GM18508 (cell line): ENCODE data around the gene IARS1.

Experiments used
- ATAC-seq: cut with Tn5 transposase; IDR thresholded peaks from one replicate; pipeline ENCODE4 v1.9.1; 2021; ENCODE audit warnings: moderate number of reproducible peaks; ENCODE audit not compliant: insufficient read depth, unreplicated experiment

IARS1 gene

DNA sequence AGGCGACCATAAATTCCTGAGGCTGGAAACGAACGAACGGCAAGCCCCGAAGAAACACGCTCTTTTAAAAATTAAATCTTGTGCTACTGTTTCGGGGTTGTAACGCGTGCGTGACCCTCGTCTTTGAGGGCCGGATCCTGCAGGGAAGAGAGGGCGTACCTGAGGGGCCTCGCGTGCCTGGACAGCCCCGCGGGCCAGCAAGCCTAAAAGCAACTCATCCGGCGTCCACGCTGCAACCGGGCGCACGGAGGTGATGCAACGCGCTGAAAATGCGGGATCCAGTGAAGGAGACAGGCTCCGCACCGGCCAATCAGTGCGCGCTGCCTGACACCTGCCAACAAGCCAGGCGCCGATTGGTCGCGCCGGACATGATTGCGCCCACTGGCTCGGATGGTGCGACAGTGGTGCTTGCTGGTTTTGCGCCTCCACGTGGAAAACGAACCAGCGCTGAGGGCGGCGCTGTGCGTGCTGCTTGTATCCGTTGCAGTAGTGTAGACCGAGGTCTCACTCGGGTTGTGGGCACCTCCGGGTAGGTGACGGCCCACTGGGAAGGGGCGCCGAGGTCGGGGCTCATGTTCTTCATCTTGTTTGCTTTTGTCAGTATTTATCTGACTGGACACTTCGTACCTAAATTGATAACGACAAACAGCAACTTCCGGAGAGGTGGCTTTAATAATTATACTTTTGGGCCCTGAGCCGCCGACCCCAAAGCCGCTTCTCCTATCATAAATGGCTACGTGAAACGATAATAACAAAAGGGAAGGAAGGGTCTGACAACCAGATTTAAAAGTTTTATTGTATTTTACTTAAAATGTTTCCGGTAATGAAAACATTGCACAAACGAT lies at the start of gene IARS1:
Gene IARS1, minus strand, starts transcription at position 246 of the 845 bp plus-strand sequence. CDS start 4,278 bp downstream, outside the sequence.
- peak; percentile 64 for ATAC-seq

DNA sequence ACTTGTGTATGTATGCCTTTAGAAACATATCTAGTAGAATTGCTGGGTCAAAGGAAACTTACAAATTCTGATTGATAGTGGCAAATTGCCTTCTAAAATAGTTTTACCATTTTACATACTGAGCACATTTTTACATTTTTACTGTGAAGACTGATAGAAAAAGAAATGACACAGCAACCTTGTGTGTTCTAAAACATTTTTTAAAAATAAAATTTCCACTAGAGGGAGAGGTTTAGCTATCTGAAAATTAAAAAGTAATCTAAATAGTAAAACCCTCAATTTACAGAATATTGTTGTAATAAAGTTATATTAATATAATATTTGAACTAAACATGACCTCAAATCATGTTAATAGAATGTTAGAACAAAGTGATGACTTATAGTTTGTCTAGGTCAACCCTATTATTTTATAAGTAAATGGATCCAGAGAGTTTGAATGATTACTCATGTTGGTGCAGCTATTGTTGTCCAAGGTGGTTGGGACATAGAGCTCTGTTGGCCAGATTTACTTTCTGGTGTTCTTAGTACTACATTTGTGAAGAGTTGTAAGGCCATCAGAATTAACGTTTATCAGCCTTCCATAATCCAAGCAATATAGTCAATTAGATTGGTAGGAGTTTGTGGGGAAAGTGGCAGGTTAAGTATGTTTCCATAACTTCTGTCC lies 49.5 kb upstream of the IARS1 start:
- no peak for ATAC-seq

DNA sequence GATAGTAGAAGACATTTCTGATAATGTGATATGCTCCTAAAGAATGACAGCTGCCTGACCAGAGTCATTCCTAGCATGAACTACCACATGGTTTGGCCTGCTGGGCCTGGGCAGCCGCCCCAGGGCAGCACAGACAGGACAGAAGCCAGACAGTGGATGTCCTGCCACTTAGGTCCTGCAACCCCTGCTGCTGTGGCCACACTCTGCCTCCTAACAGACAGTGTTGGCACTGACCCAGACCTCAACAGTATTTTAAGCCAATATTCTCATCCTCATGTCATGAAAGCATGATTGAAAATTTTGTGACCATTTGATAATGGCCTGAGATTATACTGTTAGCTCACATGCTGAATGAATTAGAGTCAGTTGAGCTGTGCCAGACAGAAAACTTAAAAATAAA lies 48.1 kb upstream of the IARS1 start:
- no peak for ATAC-seq

DNA sequence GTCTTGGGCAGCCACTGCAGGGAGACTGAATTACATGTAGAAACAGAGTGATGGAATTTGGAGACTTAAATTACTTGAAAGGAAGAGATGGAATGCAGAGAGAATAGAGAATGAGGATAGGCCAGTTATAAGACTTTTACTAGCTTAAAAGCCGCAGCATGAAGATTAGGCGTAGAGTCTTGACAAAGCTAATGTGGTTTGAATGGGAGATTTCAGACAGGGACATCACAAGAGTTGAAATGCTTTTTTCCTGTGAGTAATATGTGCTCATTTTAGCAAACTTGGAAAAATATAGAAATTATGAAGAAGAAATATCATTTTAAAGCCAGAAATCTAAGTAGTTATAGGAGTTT lies 39.8 kb upstream of the IARS1 start:
- ATAC-seq = no peak

DNA sequence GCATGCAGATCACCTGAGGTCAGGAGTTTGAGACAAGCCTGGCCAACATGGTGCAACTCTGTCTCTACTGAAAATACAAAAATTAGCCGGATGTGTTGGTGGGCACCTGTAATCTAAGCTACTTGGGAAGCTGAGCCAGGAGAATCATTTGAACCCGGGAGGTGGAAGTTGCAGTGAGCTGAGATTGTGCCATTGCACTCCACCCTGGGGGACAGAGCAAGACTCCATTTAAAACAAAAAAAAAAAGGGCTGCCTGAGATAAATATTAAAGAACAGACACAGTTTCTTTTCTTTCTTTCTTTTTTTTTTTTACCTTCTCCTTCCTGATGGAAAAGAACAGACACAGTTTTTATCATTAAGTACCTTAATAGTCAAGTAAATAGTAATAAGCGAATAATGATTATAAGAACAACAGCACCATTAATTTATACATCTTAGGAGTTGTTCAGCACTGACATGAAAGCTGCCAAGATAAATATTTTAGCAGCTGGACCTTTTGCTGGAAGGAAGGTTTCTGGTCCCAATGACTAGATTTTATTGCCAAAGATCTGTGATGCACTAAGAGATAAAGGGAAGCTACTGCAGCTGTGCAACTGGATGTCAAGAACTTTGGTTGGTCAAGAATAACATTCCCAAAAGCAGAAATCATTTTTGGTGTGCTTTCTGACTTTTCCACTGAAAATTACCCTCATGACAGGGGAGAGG lies 39.2 kb upstream of the IARS1 start:
- ATAC-seq = no peak

DNA sequence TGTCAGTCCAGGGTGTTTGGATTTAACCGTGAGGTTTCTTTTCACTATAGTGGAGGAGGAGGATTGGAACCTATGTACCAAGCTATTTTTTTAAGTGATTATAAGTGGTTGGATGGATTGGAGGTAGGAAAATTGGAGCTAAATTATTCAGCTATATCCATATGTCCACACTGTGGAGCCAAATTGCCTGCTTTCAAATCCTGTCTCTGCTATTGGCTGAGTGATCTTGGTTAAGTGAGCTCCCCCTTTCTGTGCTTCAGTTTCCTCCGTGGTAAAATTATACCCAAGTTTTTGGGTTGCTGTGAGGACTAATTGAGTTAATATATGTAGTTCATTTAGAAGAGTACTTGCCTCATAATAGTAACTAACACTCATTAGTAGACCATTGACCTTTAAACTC lies 34.7 kb upstream of the IARS1 start:
- no peak for ATAC-seq

DNA sequence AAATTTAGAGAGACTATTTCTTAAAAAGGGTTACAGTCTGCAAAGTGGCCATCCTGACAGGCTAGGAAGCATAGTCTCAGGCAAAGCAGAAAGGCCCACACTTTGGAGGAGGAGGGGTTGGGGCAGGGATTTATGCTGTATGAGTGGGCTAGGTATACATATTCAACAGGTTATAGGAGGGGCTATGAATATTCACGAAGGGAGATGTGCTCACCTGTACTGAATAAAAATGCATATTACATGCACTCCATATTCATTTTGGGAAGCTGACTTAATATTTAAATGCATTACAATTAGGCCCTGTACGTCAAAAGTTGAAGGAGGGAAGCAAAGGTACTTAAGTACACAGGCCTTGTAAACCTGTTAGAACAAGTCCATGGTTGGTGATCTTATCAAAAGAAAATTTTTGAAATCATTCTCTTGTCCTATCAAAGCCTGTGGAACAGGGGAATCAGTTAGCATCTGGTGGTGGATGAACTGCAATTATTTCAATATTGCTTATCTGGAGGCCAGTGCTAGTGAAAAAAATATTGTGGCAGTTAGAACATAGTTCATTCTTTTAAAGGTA lies 33.9 kb upstream of the IARS1 start:
- no peak for ATAC-seq

DNA sequence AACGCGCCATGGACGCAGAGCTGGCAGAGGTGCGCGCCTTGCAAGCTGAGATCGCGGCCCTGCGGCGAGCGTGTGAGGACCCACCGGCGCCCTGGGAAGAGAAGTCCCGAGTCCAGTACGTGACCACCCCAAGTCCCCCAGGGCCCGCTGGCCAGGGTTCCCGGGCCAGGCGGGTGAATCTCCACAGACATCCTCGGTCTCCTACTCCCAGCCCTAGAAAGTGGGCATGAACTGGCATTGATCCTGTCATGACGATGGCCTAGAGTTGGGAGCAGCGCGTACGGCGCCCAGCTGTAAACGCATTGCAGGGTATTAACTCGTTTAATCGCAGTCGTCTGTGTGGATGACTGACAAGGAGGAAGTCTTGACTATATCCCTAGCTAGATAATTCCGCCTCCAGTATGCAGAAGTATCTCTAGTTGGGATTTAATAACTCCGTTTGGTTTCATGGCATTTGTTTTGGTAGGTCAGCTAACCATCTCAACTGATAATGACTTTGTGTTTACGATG lies 32.5 kb upstream of the IARS1 start:
- ATAC-seq = no peak

DNA sequence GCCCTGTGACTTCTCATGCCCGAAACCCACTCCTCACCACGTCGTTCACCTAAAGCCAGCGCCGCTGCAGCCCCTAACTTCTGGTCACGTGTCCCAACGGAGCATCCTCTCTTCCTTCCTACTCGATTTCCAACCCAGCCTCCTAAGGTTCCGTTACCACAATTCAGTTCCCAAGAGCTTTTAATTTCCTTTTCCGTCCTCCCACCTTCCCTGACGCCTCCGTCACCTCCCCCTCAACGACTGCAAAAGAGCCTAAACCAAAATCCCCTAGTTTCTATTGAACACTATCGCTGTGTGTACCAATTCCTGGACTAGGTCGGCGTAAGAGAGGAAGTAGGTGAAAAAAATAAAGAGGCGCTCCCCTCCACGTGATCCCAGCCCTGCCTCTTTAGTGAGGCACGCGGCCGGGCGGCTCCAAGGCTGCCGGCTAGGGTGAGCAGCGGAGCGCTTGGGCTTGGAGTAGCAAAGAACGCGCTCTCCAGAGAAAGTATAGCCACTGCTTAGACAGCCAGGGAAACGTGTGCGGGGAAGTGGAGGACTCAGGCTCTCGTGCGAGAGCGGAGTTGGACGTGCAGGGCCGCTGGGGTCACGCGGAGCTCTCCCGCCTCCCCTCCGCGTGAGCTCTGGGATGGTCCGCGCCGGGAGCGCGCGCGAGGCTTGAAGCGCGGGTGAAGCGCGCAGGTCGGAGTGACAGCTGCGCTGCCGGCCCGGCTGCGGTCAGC lies 31.9 kb upstream of the IARS1 start, which contains the start of the genes CENPP and NOL8:
Gene CENPP, plus strand, starts transcription at position 685 of the 722 bp plus-strand sequence.
Gene NOL8, minus strand, starts transcription at position 82 of the 722 bp plus-strand sequence. CDS start 1,189 bp downstream, outside the sequence.
- peak; percentile 81 for ATAC-seq

DNA sequence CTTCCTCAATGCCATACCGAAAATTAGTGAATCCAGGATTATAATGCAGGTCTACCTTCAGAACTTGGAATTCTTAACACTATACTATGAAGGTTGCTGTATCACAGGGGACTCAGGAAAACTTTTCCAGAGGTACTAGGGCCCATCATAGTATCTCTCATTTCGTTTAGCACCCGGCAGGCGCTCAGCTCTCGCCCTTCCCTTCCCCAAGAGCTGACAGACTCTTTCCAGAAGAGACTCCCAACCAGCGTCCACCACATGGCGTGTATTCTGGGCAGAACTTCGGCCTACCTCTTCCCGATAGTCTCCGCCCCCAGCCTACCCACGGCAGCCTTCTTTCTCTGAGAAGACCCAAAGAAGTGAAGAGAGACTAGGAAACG lies 31.4 kb upstream of the IARS1 start:
- ATAC-seq = peak; percentile 6

DNA sequence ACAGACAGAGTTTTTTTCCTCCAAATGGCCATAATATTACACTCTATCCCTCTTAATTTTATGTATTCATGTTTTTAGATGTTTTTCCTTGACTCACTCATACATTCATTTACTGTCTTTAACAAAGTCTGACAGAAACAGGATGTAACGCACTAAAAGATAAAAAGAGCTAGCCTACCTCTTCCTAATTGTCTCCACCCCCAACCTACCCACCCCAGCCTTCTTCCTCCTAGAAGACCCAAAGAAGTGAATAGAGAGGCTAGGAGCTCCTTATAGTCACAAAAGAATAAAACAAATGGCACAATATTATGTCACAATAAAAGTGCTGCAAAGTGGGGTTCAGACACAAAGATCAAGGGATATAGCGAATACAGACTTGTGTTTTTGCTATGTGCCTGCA lies 30.9 kb upstream of the IARS1 start:
- no peak for ATAC-seq

DNA sequence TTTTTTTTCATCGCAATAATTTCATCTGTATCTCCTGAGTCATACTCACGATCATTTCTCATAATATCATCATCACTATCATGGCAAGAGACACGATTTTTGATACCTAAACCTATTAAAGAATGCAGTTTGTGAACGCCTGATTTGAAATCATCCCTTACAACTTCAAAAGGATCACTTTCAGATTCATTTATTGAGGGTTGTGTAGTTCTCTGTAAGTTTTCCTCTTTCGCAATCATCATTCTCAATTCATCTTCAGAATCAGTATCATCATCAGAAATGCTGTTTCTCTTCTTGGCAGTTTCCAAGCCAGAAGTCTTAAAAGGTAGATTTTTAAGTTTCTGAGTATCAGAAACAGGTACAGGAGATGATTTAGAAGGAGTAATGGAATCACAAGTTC lies 22.0 kb upstream of the IARS1 start:
- no peak for ATAC-seq

DNA sequence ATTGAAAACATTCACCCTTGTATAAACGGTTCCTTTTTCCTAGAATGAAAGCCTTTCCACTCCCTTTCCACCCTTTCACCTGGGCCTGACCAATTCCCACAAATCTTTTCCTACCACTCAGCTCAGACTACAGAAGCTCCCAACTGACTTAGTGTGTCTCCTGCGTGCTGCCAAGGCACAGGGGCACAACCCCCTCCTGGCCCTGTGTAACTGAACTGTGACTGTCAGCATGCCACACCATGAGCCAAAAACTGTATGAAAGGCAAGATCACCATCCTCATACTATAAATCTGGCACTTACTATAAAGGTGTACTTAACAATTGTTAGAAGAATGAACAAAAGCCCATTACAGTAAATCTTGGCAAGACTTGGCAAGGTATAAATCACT lies 20.1 kb upstream of the IARS1 start:
- no peak for ATAC-seq

DNA sequence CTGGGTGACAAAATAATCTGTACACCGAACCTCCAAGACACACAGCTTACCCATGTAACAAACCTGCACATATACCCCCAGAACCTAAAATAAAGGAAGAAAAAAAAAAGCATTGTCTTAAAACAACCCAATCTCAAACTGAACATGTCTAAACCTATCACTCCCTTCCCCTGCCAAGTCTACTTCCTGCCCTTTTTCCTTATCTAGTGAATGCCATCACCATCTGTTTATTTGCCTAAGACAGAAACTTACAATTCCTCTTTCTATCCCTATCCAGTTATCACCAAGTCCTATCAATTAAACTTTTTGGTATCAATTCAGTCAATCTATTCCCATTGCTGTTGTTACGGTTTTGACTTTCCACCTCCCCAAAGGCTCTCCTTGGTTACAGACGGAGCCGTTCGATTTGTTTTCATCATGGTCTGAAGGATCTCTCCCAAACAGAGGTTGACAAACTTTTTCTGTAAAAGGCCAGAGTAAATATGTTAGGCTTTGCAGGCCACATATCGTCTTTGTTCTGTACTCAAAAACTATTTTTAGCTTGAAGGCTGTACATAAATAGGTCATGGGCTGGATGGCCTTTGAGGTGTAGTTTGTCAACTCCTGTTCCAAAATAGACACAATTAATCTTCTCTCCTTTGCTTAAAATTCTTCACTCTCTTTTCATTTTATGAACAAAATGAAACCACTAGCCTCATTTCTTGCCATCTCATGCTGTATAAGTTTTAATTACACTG lies 19.6 kb upstream of the IARS1 start:
- ATAC-seq = no peak

DNA sequence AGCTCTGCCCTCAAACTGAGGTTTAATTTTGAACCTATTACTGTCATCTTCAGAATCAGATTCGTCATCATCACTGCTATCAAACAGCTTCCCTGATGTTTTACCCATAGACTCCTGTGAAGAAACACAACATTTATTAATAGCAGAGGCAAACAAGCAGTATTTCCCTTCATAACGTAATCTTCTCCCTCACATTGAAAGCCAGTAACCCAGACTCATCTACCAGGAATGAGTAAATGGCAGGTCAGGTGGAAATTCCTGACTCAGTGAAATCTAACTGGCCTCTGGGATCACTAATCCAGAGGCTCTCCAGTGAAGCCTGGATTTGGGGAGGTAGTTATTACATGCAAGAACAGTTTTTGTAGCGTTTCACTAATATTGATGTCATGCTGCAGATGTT lies 17.1 kb upstream of the IARS1 start:
- no peak for ATAC-seq

DNA sequence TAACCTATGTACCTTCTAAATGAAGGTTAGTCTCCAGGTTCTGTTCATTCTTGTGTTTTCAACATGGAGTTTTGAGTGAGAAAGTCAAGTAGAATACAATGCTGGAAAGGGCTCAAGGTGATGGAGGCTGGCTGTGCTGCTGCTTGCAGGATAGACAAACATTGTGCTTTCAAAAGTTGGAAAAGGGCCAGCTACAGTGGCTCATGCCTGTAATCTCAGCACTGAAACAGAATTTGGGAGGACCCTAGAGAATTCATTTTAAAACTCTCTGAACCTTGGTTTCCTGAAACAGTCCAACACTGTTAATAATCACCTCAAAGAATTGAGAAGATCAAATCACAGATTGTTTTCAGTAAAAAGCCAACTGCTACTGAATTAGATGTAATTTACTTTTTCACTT lies 15.4 kb upstream of the IARS1 start:
- ATAC-seq = no peak

DNA sequence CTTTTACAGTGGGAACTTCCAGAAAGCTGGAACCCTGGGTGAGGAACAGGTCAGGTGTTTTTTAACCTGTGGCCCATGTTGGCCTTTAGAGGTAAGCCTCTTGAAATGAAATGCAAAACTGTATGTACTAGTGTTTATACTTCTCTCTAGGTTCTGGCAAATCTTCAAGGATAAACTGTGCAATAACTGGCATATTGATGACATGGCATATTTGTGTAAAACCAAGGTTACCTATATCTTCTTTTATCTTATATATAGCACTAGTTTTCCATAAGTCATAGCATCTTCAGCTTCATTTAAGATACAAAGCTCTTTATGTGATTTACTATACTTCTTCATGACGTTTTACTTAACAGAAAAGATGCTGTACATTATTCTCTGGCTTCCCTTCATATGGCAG lies 7.4 kb upstream of the IARS1 start:
- ATAC-seq = no peak

DNA sequence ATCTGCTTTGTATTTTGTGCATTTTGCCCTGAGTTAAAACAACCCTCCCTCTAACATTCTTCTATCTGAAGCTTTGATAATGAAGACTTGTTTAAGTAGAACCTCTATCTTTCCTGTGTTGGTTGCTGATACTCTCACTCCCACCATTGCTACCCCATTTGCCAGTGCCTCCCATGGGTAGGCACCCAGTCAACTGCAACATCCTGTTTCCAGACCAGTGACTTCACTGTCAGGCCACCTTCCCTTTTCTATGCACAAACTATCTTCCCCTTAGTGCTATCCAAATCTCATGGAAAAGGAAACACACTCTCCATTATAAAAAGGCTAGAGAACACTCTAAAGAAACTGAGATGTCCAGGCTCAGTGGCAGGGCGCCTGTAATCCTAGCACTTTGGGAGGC lies 5.6 kb upstream of the IARS1 start:
- ATAC-seq = no peak

DNA sequence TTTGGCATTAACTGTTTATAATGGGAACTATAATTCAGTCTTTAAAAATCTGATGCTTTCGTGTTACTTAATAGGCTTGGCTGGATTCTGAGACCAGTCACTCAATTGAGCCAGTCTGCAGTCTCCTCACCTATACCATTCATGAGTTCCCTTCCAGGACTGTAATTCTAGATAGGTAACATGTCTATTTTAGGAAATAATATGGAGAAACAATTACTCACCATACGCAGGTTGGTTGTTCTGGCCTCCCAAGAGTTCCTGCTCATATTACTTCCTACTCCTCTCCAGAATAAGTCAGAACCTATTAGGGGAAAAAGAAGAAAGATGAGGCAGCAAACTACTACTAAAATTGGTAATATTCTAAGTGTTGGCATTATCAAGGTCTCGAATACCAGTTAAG lies 4.5 kb upstream of the IARS1 start:
- no peak for ATAC-seq
